Ovary (tissue), 9 donors: ENCODE data around the gene FTL. TPM values are rescaled to one million over a fixed set of nuclear protein-coding genes. Genes with fewer than 3 reads are reported as not detected.

Experiments
- DNase-seq, 5 donors: peaks; one replicate each; pipeline ENCODE4 v3.0.0-alpha.2; 2019 to 2020
- H3K27ac ChIP-seq, 2 donors: fragments of 200-600 bp; one replicate each; pipeline versions ENCODE4 v1.5.1 to v1.8.0; 2019 to 2022
- H3K27me3 ChIP-seq: fragments of 200-600 bp; one replicate; pipeline ENCODE4 v1.8.0; 2022
- H3K36me3 ChIP-seq: fragments of 200-600 bp; sonication (generic); one replicate; pipeline ENCODE4 v1.5.1; 2019
- H3K4me1 ChIP-seq: one replicate; pipeline ENCODE4 v1.8.1; 2013; ENCODE audit warnings: mild to moderate bottlenecking, moderate library complexity; ENCODE audit not compliant: insufficient read depth
- H3K4me3 ChIP-seq: fragments of 200-600 bp; sonication (generic); one replicate; pipeline ENCODE4 v1.5.1; 2017
- H3K9me3 ChIP-seq, 2 donors: fragments of 200-600 bp in 1 of 2; sonication (generic) in 1 of 2; one replicate each; pipeline versions ENCODE4 v1.5.1 to v1.8.1; 2013 to 2019; ENCODE audit warnings: mild to moderate bottlenecking in 1 of 2, moderate library complexity in 1 of 2
- EP300 ChIP-seq: sonication (generic); formaldehyde crosslinking; IDR thresholded peaks from one replicate; pipeline ENCODE4 v1.6.1; 2017; ENCODE audit warnings: antibody characterized with exemption
- POLR2A ChIP-seq: fragments of 450-650 bp; IDR thresholded peaks from one replicate; pipeline ENCODE4 v1.6.1; 2017; ENCODE audit warnings: antibody characterized with exemption, mild to moderate bottlenecking, moderate library complexity
- WGBS, 3 donors: extraction: QIAGEN DNeasy Blood & Tissue Kit in 1 of 3; methylation state at CpG; one replicate each; pipeline versions ENCODE4 v1.1.5 to v1.1.7; 2013 to 2017; 5-methylcytosine and 5-hydroxymethylcytosine counted together
- intact Hi-C, 4 donors: fragments of 100-400 bp; cut with DNase I; formaldehyde crosslinking; loops; one replicate each; pipeline versions ENCODE4 v1.11.0 to v1.15.1; 2022 to 2023
- polyA plus RNA-seq, 2 donors: library from polyadenylated mRNA; stranded (reverse); fragments of 200-250 nt in 1 of 2; fragments of 350-450 nt in 1 of 2; fragmentation: Illumina TruSeq in 1 of 2; extraction: RNeasy Lipid Tissue Mini Kit (QIAGEN cat#74804) in 1 of 2; gene quantifications; one replicate each; pipeline ENCODE4 v1.2.3, GENCODE V29; 2013 to 2014
- total RNA-seq, 7 donors: library from RNA; depleted of rRNA in 2 of 7; stranded (reverse); fragments of >200 nt in 2 of 7; fragmentation: NEBNext Ultra II Directional in 3 of 7; extraction: Animal tissue kit (Norgen Biotek cat#: 25700) in 3 of 7; gene quantifications; one replicate each; pipeline versions ENCODE4 v1.1.0 to v1.2.4, GENCODE V29; 2016 to 2023
- TF ChIP-seq, protein P1 (sequence below), 3 donors: fragments of 450-650 bp in 2 of 3; fragments of 200-600 bp in 1 of 3; IDR thresholded peaks; one replicate each; pipeline versions ENCODE4 v1.5.1 to v1.8.0; 2016 to 2022; ENCODE audit warnings: antibody characterized with exemption in 3 of 3, mild to moderate bottlenecking in 1 of 3
- donor health status: DM: no; HTN: no; CAD: no; lungs with moderate emphysema.
- donor health status: DM: no; HTN: no; CAD: no.
- donor health status: Bipolar disorder and iron deficiency.
- donor health status: DM: yes; HTN: yes; CAD: no.
- donor health status: DM: no; HTN: no; CAD: no.
- donor health status: DM: yes; HTN: yes; CAD: no.

Gene FTL
- total and polyA plus RNA-seq, 9 donors: 1,608 to 3,617 (median 2,643) TPM

- Histone ChIP-seq H3K4me1 (no peaks in the 10 kb centered on the region), H3K27ac (no peak overlapping the region), H3K36me3 (no peaks in the 10 kb centered on the region), H3K9me3 (no peaks in the 10 kb centered on the region), H3K4me3 (no peak overlapping the region), H3K27me3 (no peaks in the 10 kb centered on the region)
- 91 to 94% (median 93%) methylated on average over 25 of the region's 25 CpGs for WGBS, 3 donors
- intact Hi-C loops: no loop called here
- TF ChIP-seq, protein P1, sequence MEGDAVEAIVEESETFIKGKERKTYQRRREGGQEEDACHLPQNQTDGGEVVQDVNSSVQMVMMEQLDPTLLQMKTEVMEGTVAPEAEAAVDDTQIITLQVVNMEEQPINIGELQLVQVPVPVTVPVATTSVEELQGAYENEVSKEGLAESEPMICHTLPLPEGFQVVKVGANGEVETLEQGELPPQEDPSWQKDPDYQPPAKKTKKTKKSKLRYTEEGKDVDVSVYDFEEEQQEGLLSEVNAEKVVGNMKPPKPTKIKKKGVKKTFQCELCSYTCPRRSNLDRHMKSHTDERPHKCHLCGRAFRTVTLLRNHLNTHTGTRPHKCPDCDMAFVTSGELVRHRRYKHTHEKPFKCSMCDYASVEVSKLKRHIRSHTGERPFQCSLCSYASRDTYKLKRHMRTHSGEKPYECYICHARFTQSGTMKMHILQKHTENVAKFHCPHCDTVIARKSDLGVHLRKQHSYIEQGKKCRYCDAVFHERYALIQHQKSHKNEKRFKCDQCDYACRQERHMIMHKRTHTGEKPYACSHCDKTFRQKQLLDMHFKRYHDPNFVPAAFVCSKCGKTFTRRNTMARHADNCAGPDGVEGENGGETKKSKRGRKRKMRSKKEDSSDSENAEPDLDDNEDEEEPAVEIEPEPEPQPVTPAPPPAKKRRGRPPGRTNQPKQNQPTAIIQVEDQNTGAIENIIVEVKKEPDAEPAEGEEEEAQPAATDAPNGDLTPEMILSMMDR (IDR thresholded peaks at IDR 0.05): no peak
- TF ChIP-seq POLR2A: no peak
- no peak for TF ChIP-seq EP300
- DNase-seq: no peak
These were observed 29.2 kb upstream of the FTL start for GRCh38 chr19:48935864-48936263.

GRCh38 chr19:48938256-48938655 is 26.9 kb upstream of the FTL start:
- no peak overlapping the region for H3K27ac ChIP-seq
- H3K4me3 ChIP-seq: no peak overlapping the region
- 85 to 94% (median 87%) methylated on average over 7 of the region's 7 CpGs for WGBS, 3 donors
- no peak for TF ChIP-seq POLR2A
- H3K9me3 ChIP-seq: peaks cover 0 to 3% of the 10 kb centered on the region in 2 donors
- H3K4me1 ChIP-seq: no peaks in the 10 kb centered on the region
- intact Hi-C loops: no loop called here
- no peaks in the 10 kb centered on the region for H3K36me3 ChIP-seq
- H3K27me3 ChIP-seq: no peaks in the 10 kb centered on the region
- DNase-seq: no peak

DNA sequence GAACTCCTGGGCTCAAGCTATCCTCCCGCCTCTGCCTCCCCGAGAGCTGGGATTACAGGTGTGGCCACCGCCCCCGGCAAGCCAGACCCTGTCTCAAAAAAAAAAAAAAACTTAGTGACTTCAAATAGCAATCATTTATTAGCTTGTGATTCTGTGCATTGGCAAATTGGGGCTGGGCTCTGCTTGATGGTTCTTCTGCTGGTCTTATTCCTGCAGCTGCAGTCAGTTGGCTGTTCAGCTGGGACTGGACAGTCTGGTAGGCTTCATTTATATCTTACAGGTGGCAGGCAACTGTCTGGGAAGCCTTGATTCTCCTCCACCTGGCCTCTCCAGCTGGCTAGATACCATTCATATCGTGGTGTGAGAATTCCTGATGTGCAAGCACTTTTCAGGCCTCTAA is 24.2 kb upstream of the FTL start:
- Histone ChIP-seq H3K4me1 (no peaks in the 10 kb centered on the region), H3K4me3 (no peak overlapping the region), H3K27me3 (no peaks in the 10 kb centered on the region), H3K27ac (no peak overlapping the region), H3K9me3 (peaks cover 0 to 3% of the 10 kb centered on the region in 2 donors), H3K36me3 (no peaks in the 10 kb centered on the region)
- WGBS, 3 donors: 88 to 97% (median 94%) methylated on average over 5 of the region's 5 CpGs
- intact Hi-C loops: no loop called here
- TF ChIP-seq POLR2A (no peak), EP300 (no peak)
- TF ChIP-seq, protein P1 (IDR thresholded peaks at IDR 0.05): no peak
- DNase-seq: no peak

DNA sequence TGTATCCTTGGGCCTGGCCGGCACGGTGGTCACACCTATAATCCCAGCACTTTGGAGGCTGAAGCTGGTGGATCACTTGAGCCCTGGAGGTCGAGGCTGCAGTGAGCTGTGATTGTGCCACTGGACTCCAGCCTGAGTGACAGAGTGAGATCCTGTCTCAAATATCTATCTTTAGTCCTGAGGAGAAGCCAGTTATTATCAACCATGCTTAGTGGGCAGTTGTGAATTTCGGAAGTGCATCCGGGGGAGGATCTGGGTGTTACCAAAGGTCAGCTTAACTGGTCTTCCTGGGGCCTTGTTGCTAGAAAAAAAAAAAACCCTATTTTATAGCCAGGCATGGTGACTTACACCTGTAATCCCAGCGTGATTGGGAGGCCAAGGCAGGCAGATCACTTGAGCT is 22.0 kb upstream of the FTL start:
- TF ChIP-seq POLR2A: no peak
- TF ChIP-seq, protein P1 (IDR thresholded peaks at IDR 0.05): no peak
- TF ChIP-seq EP300: no peak
- Histone ChIP-seq H3K4me1 (no peaks in the 10 kb centered on the region), H3K27me3 (no peaks in the 10 kb centered on the region), H3K9me3 (peaks cover 0 to 3% of the 10 kb centered on the region in 2 donors), H3K36me3 (no peaks in the 10 kb centered on the region), H3K27ac (no peak overlapping the region), H3K4me3 (no peak overlapping the region)
- no peak for DNase-seq
- intact Hi-C loops: no loop called here
- WGBS, 3 donors: 79 to 86% (median 81%) methylated on average over 6 of the region's 6 CpGs

- 74 to 81% (median 81%) methylated on average over 5 of the region's 5 CpGs for WGBS, 3 donors
- Histone ChIP-seq H3K36me3 (no peaks in the 10 kb centered on the region), H3K4me3 (no peak overlapping the region), H3K4me1 (no peaks in the 10 kb centered on the region), H3K27ac (no peak overlapping the region), H3K27me3 (no peaks in the 10 kb centered on the region), H3K9me3 (peaks cover 0 to 3% of the 10 kb centered on the region in 2 donors)
- intact Hi-C loops: no loop called here
- TF ChIP-seq, protein P1 (IDR thresholded peaks at IDR 0.05): no peak
- TF ChIP-seq EP300 (no peak), POLR2A (no peak)
- no peak for DNase-seq
These were observed 19.7 kb upstream of the FTL start for GRCh38 chr19:48945415-48945814.
